ENCODE data around the gene CTNND2.
"Not testable (repeated sequence)": the region's sequence is repeated elsewhere in the genome, so short reads cannot be mapped to it uniquely, and the experiment has no call there.

CTNND2 gene

GRCh38 chr5:11672385-11673085 is 231.7 kb downstream of the CTNND2 start:
- no peak for DNase-seq (ENCODE audit: low read depth)

GRCh38 chr5:11658376-11658775 is 245.9 kb downstream of the CTNND2 start:
- no peak for DNase-seq (ENCODE audit: low read depth)

- no peak for DNase-seq (ENCODE audit: low read depth)
Measured at GRCh38 chr5:11656916-11657315, 247.3 kb downstream of the CTNND2 start.

GRCh38 chr5:11655681-11656080 is 248.6 kb downstream of the CTNND2 start:
- DNase-seq (ENCODE audit: low read depth) = no peak

- no peak for DNase-seq (ENCODE audit: low read depth)
Measured at GRCh38 chr5:11650936-11651335, 253.3 kb downstream of the CTNND2 start.

- no peak for DNase-seq (ENCODE audit: low read depth)
Measured at GRCh38 chr5:11646141-11646540, 258.1 kb downstream of the CTNND2 start.

- DNase-seq (ENCODE audit: low read depth) = no peak
Measured at GRCh38 chr5:11642438-11642837, 261.8 kb downstream of the CTNND2 start.

GRCh38 chr5:11640158-11640873 is 263.9 kb downstream of the CTNND2 start:
- DNase-seq (ENCODE audit: low read depth) = no peak

GRCh38 chr5:11622785-11623184 is 281.5 kb downstream of the CTNND2 start:
- no peak for DNase-seq (ENCODE audit: low read depth)

- no peak for DNase-seq (ENCODE audit: low read depth)
Measured at GRCh38 chr5:11620172-11620571, 284.1 kb downstream of the CTNND2 start.

- DNase-seq (ENCODE audit: low read depth) = no peak
Measured at GRCh38 chr5:11619339-11620024, 284.8 kb downstream of the CTNND2 start.

GRCh38 chr5:11617080-11617479 is 287.2 kb downstream of the CTNND2 start:
- DNase-seq (ENCODE audit: low read depth) = no peak

- not testable (repeated sequence) for DNase-seq (ENCODE audit: low read depth)
Measured at GRCh38 chr5:11616624-11617023, 287.6 kb downstream of the CTNND2 start.

- no peak for DNase-seq (ENCODE audit: low read depth)
Measured at GRCh38 chr5:11611011-11611410, 293.2 kb downstream of the CTNND2 start.

- no peak for DNase-seq (ENCODE audit: low read depth)
Measured at GRCh38 chr5:11609570-11610303, 294.5 kb downstream of the CTNND2 start.

GRCh38 chr5:11608530-11608929 is 295.7 kb downstream of the CTNND2 start:
- DNase-seq (ENCODE audit: low read depth) = no peak

- no peak for DNase-seq (ENCODE audit: low read depth)
Measured at GRCh38 chr5:11607944-11608483, 296.2 kb downstream of the CTNND2 start.

GRCh38 chr5:11602298-11602697 is 301.9 kb downstream of the CTNND2 start:
- DNase-seq (ENCODE audit: low read depth) = no peak

GRCh38 chr5:11599499-11599898 is 304.7 kb downstream of the CTNND2 start:
- DNase-seq (ENCODE audit: low read depth) = no peak

- no peak for DNase-seq (ENCODE audit: low read depth)
Measured at GRCh38 chr5:11596657-11597071, 307.6 kb downstream of the CTNND2 start.

GRCh38 chr5:11596185-11596584 is 308.1 kb downstream of the CTNND2 start:
- DNase-seq (ENCODE audit: low read depth) = no peak

GRCh38 chr5:11595045-11595444 is 309.2 kb downstream of the CTNND2 start:
- DNase-seq (ENCODE audit: low read depth) = no peak

All from EH (cell line).